Erythroblast (primary cell): ENCODE measurements around the gene TNFRSF25.

ENCODE experiments used
- GATA1 ChIP-seq: IDR thresholded peaks from 2 replicates; pipeline ENCODE4 v1.6.1; 2011; ENCODE audit warnings: low read depth, mild to moderate bottlenecking, control low read depth, low read length, moderate library complexity
- POLR2A ChIP-seq: IDR thresholded peaks from 2 replicates; pipeline ENCODE4 v1.6.1; 2011; ENCODE audit warnings: mild to moderate bottlenecking, low read length

DNA sequence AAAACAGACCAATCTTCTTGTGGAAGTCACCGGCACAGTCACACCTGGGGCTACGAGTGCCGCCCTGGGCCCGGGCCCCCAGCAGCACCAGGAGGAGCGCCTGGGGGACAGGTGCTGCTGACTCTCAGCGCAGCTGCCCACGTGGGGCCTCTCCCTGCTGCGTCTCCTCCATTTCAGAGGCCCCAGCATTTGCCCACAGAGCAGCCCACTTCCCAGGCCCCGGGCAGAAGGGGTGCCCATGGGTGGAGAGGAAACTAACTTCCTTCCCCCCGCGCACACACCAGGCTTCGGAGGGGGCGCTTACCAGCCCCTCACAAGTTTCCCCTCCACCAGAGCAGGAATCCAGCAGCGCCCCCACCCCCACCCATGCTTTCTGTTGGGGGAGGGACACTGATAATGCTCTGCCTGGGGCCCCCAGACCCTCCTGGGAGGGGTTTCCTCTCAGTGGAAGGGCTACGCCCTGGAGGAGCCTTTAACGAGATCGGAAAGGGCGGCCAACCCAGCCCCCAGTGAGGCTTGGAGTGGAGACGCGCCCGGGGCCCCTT lies 440 bp downstream of the TNFRSF25 start:
- TF ChIP-seq POLR2A (no peak), GATA1 (no peak)
